Upper lobe of right lung (tissue), 1 donor: ENCODE measurements around the gene WBP4. TPM values are rescaled to one million over a fixed set of nuclear protein-coding genes. Genes with fewer than 3 reads are reported as not detected.

Experiments
- ATAC-seq: fragments of 200-7000 bp; cut with Tn5 transposase; one replicate; pipeline ENCODE4 v1.9.1; 2020; ENCODE audit warnings: mild to moderate bottlenecking, moderate library complexity
- DNase-seq: peaks from one replicate; pipeline ENCODE4 v3.0.0-alpha.2; 2020
- H3K27ac ChIP-seq: fragments of 200-600 bp; one replicate; pipeline ENCODE4 v1.8.0; 2022
- H3K27me3 ChIP-seq: fragments of 200-600 bp; one replicate; pipeline ENCODE4 v1.8.0; 2022; ENCODE audit warnings: mild to moderate bottlenecking
- H3K36me3 ChIP-seq: fragments of 200-600 bp; one replicate; pipeline ENCODE4 v1.8.0; 2022
- H3K4me1 ChIP-seq: fragments of 200-600 bp; one replicate; pipeline ENCODE4 v1.8.0; 2022
- H3K4me3 ChIP-seq: fragments of 200-600 bp; one replicate; pipeline ENCODE4 v1.8.0; 2022; ENCODE audit warnings: mild to moderate bottlenecking
- H3K9me3 ChIP-seq: fragments of 200-600 bp; one replicate; pipeline ENCODE4 v1.8.0; 2022
- intact Hi-C: fragments of 100-400 bp; cut with DNase I; formaldehyde crosslinking; loops from one replicate; pipeline ENCODE4 v1.11.0; 2022
- total RNA-seq: library from RNA; stranded (reverse); fragmentation: NEBNext Ultra II Directional; extraction: Animal tissue kit (Norgen Biotek cat#: 25700); gene quantifications from one replicate; pipeline ENCODE4 v1.2.1, GENCODE V29; 2021
- TF ChIP-seq, protein P1 (sequence below): fragments of 200-600 bp; IDR thresholded peaks from one replicate; pipeline ENCODE4 v1.8.0; 2022; ENCODE audit warnings: antibody characterized with exemption
- donor health status: DM: no; HTN: yes; CAD: no; lungs with severe emphysema.

Gene WBP4
- total RNA-seq, 1 donor from 2014 or later: 11.0 TPM

- ATAC-seq (no peak), DNase-seq (no peak)
- no peaks in the 10 kb centered on the region for H3K27me3 ChIP-seq
- H3K9me3 ChIP-seq: no peaks in the 10 kb centered on the region
- intact Hi-C loops: no loop called here
- TF ChIP-seq, protein P1, sequence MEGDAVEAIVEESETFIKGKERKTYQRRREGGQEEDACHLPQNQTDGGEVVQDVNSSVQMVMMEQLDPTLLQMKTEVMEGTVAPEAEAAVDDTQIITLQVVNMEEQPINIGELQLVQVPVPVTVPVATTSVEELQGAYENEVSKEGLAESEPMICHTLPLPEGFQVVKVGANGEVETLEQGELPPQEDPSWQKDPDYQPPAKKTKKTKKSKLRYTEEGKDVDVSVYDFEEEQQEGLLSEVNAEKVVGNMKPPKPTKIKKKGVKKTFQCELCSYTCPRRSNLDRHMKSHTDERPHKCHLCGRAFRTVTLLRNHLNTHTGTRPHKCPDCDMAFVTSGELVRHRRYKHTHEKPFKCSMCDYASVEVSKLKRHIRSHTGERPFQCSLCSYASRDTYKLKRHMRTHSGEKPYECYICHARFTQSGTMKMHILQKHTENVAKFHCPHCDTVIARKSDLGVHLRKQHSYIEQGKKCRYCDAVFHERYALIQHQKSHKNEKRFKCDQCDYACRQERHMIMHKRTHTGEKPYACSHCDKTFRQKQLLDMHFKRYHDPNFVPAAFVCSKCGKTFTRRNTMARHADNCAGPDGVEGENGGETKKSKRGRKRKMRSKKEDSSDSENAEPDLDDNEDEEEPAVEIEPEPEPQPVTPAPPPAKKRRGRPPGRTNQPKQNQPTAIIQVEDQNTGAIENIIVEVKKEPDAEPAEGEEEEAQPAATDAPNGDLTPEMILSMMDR: no peak
- peak overlapping the region; percentile 81 for H3K4me3 ChIP-seq
- H3K27ac ChIP-seq: peak overlapping the region; percentile 97
- no peaks in the 10 kb centered on the region for H3K36me3 ChIP-seq
- peaks cover 60% of the 10 kb centered on the region for H3K4me1 ChIP-seq
Observed at GRCh38 chr13:41058295-41059070, 2.8 kb upstream of the WBP4 start.

GRCh38 chr13:41059456-41060081, 1.7 kb upstream of the WBP4 start:
- peak overlapping the region; percentile 97 for H3K27ac ChIP-seq
- TF ChIP-seq, protein P1: no peak
- H3K4me3 ChIP-seq: peak overlapping the region; percentile 81
- H3K9me3 ChIP-seq: no peaks in the 10 kb centered on the region
- intact Hi-C loops: no loop called here
- peaks cover 52% of the 10 kb centered on the region for H3K4me1 ChIP-seq
- no peaks in the 10 kb centered on the region for H3K27me3 ChIP-seq
- ATAC-seq (no peak), DNase-seq (no peak)
- H3K36me3 ChIP-seq: no peaks in the 10 kb centered on the region

DNA sequence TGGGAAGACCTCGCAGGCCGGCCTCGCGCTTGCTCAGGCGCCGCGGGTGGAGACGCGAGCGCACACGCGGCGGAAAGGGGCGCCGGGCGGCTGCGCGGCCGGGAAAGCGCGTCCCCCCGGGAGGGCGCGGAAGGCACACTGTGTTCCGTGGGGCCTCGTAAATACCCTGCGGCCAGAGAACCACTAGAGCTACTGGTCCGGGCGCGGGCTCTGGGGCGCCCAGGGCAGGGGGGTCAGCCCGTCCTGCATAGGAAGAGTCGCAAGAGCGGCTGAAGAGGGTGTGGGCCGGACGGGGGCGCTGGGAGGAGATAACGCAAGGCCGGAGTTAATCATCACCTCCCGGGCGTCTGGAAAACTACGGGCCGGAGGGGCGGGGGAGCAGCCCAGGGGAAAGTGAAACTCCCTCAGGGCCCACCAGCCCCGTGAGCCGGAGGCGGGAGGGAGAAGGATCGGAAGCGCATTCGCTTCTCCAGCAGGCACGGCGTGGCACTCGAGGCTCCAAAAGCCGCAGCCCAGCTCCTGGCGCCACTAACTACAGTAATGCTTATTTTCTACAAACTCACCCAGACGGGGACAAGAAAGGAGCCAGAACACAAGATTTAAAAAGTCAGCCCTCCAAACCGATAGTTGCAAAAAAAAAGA, 1.1 kb upstream of the WBP4 start:
- no peaks in the 10 kb centered on the region for H3K27me3 ChIP-seq
- H3K27ac ChIP-seq: peak overlapping the region; percentile 97
- intact Hi-C loops: no loop called here
- TF ChIP-seq, protein P1: peak; percentile 44
- ATAC-seq (peak; percentile 77), DNase-seq (peak; percentile 96)
- H3K36me3 ChIP-seq: no peaks in the 10 kb centered on the region
- H3K4me1 ChIP-seq: peaks cover 46% of the 10 kb centered on the region
- no peaks in the 10 kb centered on the region for H3K9me3 ChIP-seq
- H3K4me3 ChIP-seq: peak overlapping the region; percentile 81

DNA sequence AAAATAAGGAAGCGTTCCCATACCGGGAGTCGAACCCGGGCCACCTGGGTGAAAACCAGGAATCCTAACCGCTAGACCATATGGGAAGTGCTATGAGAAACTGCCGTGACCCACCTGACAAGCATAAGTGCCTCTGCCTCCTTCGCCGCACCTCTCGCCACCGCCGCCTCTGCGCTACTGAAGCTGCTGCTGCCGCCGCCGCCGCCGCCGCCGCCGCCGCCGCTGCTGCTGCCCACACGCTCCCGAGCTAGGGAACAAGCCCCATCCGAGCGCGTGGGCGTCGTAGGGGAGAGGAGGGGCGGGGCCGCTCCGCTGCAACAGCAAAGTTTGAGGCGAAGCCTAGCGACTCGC, 610 bp upstream of the WBP4 start:
- intact Hi-C loops: no loop called here

More for the DNA sequence above, 610 bp upstream of the WBP4 start:
- H3K4me3 ChIP-seq: peak overlapping the region; percentile 81
- TF ChIP-seq, protein P1: no peak
- peaks cover 3% of the 10 kb centered on the region for H3K36me3 ChIP-seq
- H3K9me3 ChIP-seq: no peaks in the 10 kb centered on the region
- peaks cover 41% of the 10 kb centered on the region for H3K4me1 ChIP-seq
- ATAC-seq (peak; percentile 67), DNase-seq (peak; percentile 95)
- peak overlapping the region; percentile 97 for H3K27ac ChIP-seq
- H3K27me3 ChIP-seq: no peaks in the 10 kb centered on the region
